ENCODE results near the gene DDC.

DDC gene

DNA sequence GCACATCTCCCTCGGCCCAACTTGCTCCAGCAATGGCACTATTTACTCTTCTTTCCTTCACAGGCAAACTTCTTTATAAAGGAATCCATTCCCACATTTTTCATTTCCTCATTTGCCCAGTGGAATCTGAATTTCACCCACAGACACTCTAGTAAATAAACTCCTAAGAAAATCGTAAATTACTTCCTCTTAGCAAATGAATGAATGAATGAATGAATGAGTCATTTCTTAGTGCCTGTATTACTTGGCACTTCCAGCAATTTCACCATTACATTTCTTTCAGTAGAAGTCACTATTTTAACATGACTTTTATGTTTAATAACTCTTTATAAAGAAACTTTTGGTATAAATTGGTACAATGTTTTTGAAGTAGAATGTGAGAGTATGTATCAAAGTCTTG, 55.7 kb downstream of the DDC start:
- no peak for DNase-seq

DNA sequence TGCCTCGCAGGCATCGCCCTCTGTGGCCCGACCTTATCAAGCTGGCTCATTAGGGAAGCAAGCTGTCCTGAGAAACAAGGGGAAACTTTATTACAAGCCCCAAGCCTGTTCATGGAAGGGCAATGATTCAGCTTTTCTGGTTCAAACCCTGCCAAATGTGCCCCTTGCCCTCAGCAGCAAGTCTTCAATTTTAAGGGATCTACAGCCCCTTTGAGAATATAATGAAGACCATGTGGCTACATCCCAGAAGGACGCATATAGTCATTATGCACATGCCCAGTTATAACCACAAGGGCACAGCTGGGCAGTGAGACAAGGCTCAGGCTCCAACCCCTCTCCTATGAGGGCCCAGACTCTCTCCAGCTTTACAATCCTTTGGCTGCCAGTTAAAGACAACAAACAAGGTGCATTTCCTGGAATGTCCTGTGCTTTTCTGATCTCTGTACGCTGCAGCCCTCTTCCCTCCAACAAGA, 56.7 kb downstream of the DDC start:
- no peak for DNase-seq

DNA sequence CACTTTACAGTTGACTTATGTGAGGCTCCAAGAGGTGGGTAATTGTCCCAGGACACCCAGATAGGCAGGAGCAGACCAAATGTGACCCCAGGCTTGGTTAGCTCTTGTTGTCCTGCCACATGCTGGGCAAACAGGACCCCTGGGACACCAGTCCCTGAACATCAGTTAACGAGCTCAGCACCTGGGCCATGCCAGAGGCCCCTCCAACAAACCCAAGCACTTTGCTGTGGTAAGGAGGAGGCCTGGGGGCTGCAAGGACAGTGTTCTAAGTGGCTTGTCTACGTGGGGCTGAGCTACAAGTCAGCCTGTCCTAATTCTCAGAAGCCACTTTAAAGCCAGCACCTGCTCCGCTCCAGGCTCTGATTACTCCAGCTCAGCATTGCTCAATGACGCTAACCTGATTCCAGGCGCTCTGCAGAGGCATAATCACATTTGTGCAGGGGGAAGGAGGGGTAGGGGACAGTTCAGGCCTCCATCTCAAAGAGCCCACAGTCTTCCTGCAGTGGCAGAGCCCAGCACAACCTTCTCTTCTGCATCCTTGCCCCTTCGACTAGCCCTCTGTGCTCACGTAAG, 57.2 kb downstream of the DDC start:
- DNase-seq = no peak

DNA sequence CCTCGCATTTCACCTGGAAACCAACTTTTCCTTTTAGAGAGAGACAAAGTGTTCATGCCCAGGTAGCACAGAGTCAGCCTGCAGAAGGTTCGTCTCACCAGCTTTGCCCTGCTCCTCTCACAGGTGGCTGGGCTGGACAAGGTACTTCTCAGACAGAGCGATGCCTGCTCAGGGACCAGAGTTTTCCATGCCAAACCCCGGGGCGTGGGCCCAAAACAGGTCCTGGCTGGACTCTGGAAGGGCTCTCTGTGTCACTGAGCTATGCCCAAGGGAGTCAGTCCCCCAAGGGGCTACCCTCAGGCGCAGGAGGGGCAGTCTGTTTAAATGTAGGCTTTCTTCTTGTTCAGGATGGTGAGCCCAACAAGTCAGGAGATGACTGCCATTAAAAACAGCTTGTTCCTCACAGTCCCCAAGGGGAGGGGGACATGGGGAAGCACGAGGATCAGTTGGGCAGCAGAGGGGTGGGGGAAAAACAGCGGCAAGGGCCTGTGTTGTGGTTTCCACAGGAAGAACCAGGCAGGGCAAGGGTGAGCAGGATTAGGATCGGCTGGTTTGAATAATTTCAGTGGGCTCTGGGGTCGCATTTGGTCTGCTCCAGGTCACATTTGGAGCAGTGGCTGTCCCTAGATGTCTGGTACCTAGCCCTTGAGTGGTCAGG, 59.5 kb downstream of the DDC start:
- DNase-seq = no peak

DNA sequence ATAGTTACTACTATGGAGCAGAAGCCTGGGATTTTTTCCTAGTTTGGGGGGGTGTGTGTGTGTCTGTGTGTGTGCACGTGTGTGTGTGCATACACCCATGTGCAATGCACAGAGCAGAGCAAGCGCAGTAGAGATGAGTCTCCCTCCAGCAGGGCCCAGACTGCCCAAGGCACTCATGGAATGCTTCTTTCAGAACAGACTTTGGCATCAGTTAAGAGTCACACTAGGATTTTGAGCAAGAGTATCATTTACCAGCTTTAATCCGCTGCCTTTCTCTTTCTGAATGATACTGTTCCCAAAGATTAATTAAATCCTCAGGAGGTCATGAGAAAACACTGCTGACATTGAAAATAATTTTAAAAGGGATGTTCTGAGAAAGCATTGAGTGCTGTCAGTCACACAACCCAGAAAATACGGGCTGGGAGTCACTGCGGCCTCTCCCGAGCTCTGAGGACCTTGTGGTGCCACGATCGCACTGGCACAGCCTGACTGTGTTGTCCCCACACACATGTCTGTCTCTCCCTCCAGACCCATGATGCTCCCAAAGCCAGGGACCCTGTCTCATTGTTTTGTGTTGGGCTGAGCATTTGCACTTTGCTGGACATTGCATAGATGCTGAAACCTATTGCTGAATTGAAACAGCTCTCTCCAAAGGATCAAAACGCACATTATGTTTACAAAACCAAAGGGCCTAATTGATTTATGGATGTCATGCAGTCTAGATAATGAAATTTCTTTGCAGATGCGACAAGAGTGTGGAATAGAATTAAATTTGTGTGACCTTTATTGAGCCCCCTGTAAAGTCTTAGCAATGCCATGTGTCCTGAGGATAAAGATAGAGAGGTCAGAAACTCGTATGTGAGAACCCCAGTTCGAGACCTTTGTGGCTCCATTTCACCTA, 60.3 kb downstream of the DDC start:
- no peak for DNase-seq

DNA sequence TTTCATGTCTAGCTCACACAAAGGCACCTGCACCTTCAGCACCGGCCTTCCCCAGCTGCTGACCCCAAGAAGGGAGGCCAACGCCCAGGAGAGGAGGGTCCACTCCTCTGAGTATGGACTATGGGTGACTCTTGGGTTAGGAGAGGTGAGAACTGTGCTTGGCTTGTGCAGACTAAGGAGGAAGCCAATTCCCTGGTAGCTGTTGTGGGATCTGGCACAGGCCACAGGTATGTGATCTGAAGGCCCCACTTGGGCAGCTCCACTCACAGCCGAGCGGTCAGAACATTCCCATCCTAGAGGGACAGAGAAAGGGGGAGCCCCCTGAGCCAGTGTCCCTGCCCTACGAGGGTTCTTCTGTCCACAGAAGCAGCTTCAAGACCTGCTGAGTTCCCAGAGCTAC, 62.3 kb downstream of the DDC start:
- no peak for DNase-seq

DNA sequence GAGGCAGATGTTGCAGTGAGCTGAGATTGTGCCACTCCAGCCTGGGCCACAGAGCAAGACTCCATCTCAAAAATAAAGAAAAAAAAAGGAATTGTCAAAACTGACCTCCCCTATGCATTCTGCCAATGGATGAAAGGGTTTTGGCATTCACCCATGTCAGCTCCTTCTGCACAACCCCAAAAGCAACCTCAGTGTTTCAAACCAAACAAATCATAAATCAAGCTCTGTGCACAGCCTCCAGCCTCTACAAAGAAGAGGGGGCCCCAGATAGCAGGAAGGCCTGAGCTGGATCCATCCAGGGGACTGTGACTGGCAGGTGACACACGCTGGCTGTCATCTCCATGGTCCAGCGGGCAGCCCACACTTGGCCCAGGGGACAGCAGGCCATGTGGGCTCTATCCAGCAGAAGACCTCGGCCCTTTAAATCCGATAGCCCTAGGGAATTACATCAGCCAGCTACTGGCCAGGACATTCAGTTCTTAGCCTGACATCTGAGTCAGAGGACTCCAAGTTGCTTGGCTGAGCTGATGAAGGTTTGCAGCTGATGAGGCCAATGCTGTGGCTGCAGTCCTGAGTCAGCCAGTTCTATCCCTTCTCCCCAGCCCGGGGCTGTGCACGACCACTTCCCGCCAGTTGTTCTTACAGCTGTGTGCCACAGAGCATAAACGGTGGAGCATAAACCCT, 63.1 kb downstream of the DDC start:
- no peak for DNase-seq

DNA sequence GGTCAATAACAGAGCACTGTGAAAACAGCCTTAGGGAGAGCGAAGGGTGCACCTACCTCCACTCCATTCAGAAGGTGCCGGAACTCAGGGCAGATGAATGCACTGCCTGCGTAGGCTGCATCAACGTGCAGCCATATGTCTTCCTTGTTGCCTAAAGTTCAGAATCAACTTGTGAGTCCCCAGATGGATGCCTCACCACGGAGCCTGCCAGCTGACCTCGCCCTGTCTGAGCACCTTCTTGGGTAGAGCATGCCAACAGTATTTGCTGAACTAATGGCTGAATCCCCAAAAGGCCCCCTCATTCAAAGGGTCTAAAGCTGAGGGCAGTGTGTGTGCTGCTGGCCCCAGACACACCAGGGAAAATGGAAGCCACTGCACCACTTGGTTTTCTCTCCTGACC, 66.1 kb downstream of the DDC start:
- no peak for DNase-seq

DNA sequence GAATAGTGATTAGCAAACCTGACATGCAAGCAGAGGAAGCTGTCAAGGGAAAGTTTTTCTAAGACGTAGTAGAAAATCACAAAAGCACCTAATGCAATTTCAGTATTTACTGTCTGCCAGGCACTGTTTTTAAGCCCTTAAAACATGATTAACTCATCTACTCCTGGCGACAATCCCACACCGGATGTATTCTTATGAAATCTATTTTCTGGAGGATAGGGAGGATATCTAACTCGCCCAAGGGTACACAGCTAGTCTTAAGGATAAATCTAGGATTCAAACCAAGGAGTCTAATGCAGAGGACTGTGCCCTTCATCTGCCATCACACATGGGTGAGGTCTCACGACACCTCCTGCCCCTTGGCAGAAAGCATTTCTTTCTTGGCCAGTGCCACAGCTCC, 67.2 kb downstream of the DDC start:
- DNase-seq = no peak

DNA sequence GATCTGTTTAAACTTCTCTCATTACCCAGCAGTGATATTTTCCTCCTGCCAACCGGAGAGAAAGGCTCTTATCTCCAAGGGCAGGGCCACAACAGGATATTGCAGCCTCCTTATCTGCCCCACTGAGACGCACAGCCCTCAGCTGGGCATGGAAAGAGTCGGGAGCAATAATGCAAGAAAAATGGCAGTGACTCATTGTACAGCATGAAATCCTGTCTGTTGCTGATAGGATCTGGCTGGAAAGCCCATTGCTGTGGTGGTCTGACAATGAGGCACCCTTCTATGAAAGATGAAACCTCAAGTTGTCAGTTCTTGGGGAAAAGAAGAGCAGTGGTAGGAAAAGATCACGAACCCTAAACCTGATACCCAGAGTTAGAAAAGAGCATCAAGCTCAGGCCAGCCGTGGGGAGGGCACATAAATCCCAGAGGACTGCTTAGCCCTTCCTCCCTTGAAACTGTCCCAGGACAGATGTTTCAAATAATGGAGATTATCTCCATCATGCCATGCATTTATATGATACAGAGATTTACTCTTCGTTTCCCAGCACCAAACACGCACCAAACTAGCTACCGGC, 68.0 kb downstream of the DDC start:
- no peak for DNase-seq

DNA sequence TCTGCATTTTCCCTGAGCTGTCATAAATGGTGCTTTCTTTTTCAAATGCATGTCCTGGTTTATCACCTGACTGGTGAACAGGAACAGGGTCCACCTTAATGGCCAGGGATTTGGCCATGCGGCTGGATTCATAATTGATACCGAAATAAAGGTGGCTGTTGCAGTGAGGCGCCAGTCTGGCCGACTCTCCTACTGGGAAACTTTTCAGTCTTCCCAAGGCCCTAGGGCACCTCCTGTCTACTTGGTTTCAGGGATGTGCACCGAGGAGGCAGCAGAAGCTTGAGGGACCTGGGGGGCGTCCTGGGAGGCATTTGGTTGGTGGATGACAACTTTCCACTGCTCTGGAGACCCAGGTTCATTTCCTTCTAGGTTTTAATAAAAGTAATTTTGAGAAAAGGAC, 68.6 kb downstream of the DDC start:
- DNase-seq = no peak

DNA sequence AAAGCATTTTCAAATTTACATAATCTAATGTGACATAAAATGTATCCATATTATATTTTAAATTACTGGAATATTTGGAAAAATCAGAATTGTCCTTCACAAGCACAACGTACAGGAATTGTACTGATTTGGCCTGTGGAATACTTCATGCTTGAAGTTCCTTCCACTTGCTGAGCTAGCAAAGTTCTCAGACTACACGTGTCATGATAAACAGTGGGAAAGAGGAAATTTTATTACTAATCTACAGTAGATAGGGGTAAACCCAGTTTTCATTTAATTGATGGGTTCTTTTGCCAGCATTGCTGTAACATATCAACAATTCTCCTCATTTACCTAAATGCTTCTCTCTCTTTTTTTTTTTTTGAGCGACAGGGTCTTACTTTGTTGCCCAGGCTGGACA, 69.5 kb downstream of the DDC start:
- DNase-seq = no peak

DNA sequence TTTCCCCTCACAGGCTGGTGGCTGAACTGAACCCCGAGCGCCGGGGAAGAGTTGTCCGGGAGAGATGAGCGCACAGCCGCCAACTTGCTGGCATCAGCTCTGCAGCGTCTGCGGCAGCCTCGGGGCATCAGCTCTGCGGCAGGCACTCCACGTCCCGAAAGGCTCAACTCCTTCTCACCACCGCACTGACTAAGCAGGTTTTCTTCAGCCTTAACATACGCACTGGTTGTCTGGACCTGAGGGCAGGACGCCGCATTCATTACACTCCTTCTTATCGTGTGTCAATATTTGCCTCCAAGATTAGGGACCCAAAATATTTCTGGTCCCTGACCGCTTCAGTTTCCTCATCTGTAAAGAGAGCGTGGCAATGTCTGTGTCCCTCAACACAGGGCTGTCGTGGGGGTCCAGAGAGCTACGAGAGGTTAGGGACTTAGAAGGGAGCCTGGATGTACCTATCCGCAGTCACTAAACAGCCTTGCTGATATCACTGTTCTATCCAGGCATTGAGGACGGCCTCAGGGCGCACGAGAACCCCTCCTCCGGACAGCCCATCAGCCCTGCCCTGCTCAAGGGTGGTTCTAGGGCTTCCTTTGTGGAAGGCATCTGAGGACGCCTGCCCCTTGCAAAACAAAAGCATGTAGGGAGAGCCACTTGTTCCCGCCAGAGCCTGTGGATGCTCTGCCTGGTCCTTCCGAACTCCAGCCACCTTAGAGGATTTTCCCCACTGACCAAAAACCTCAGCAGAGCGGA, 72.3 kb downstream of the DDC start:
- DNase-seq = no peak

DNA sequence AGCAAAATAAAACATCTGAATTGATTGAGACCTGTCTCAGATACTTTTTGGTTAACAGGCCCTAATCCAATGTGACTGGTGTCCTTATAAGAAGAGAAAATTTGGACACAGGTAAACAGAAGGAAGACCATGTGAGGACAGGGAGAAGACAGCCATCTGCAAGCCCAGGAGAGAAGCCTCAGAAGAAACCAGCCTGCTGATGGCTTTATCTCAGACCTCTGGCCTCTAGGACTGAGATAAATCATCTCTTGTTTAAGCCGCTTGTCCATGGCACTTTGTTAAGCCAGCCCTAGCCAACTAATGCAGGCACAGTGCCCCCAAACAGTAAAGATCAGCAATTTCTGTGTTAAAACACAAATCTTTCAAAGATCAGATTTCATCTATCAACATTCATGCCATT, 73.3 kb downstream of the DDC start:
- no peak for DNase-seq

DNA sequence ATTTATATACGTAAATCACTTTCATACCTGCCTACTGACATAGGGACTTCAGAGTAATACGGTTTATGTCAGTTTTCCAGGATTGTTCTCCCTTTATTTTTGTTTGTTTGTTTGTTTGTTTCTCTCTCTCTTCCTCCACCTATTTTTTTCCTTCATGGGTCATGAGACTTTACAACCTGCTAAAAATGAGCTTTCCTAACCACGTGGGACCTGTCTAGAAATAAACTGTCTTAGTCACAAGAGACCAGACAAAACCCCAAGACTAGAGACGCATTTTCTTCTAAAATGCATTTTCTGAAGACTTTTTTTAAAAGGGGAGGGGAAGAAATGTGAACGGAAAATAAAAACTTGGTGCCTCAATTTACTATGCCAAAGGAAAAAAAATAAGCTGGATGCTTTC, 74.0 kb downstream of the DDC start:
- no peak for DNase-seq

DNA sequence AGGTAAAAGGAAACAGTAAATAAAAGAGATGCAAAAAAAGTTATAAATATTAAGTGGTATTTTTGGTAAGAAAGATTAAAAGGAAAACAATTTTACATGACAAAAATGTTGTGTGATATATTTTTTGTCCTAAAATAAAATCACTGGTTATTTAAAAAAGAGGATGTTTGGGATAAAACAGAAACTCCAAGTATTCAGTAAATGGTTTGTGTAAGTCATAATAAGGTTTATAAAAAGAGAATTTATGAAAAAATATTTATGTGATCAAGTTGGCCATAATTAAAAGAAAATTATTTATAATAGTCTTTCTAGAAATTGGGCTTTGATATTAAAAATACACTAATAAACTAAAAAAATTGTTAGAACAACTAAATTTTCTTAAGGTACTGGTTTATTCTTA, 76.8 kb downstream of the DDC start:
- DNase-seq = no peak

DNA sequence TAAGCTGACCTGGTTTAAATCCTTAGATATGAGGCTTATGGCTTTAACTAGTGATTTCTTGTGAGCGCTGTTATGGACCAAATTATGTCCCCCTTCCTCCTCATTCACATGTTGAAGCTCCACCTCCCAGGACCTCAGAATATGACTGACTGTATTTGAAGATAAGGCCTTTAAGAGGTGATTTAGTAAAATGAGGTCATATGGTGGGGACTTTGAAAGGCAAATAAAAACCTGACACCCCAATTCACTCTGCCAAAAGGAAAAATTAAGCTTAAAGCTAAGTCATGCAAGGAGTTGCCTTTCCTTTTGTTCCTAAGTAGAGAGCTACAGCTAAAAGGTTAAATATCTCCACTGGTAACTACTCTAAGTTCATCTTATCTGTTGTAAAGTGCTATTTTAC, 78.7 kb downstream of the DDC start:
- DNase-seq = no peak

DNA sequence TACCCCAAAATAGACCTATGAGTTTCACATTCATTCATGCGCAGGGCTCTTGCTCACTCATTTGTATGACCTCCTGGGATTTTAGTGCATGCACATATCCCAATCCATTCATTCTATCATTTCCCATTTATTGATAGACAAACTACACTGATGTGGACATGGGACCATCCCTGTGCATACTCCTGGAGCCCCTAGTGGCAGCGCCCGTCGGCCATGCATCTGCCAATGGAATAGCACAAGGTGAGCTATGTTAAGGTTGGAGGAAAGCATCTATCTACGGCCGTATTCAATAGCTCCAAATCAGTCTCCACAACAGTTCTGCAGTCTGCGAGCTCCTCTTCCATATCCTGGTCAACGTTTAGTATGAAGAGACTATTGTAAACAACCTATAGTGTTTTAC, 83.3 kb downstream of the DDC start:
- DNase-seq = no peak

DNA sequence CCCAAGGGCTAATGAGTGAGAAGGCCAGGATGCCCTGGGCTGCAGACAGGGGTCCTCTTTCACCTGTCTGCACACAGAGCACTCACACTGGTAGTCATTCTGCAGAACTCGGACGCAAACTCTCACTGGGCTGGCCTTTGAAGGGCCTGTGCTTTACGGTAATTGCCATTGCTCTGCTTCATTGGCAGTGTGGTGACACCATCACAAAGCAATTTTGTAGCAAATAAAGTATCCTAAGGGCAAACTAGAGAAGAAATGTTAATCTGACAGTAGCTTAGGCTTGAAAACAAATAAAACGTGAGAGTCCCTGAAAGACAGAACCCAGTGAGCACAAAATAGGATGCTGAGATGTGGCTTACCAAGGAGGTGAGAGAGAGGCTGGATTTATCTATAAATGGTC, 84.4 kb downstream of the DDC start:
- no peak for DNase-seq

DNA sequence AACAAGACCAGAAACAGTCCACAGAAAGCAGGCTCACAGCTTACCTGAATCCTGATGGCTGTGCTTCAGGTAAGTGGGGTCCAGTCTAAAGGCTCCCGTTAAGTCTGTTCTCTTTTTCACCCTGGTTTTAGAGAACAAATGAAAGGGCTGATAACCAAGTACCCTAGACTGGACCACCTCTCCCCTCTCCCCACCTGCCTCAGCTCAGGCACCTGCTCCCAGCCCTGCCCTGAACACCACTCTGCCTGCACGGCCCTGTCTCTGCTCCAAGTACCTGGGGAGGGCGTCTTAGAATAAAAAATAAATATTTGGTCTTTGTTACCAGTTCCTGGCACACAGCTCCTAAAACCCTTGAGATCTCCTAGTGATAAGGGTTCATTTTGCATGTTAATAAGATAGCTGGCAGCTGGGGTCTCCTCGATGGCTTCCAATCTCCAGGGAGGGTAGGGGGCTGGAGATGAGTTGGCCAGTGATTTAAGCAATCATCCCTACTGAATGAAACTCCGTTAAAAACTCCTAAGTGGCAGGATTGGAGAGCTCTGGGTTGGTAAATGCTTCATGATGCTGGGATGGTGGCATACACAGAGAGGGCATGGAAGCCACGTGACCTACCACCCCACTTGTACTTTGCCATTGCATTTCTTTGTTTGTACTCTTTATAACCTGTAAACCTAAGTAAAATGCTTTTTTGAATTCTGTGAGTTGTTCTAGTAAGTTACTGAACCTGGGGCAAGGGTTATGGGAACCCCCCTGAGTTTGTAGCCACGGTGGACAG, 85.3 kb downstream of the DDC start:
- DNase-seq = no peak

DNA sequence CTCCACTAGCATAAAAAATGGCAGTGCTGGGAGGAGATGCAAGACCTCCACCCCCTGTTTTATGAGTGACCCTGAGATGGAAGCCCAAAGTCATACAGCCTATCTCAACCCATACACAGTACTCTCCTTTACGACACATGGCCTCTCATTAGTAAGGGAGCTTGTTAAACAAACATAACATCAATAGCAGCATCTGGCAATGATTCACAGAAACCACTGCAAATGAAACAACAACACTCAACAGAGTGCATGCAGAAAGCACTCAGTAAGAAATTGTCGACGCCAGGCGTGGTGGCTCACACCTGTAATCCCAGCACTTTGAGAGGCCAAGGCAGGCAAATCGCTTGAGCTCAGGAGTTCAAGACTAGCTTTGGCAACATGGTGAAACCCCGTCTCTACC, 87.6 kb downstream of the DDC start:
- DNase-seq = no peak
